ENCODE measurements around the gene GRB2. TPM values are rescaled to one million over a fixed set of nuclear protein-coding genes. Genes with fewer than 3 reads are reported as not detected.

GRB2 gene
- total RNA-seq, 2 donors from 2014 or later = 88.3 to 95.7 TPM

DNA sequence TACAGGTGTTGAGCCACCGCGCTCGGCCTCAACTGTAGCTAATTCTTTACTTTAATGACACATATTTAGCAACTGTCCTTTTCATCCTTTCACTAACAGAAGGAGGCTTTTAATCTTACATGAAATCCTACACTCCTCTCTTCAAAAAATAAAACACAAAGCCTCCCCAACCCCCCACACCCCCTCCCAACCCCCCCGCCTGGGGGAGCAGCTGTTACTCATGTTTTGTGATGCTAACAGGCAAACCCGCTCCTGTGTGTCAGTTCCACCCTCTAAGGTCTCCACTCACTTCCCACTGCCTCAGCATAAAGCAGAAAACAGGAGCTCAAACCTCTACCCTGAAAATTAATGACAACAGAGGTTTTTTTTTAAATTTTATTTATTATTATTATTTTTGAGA is 60.8 kb downstream of the GRB2 start:
- H3K36me3 ChIP-seq = no peaks in the 10 kb centered on the region
- H3K4me1 ChIP-seq (replicated peaks) = no peaks in the 10 kb centered on the region
- no peak for TF ChIP-seq POLR2A (IDR thresholded peaks at IDR 0.05)
- no peak for TF ChIP-seq POLR2AphosphoS5 (IDR thresholded peaks at IDR 0.05)
- TF ChIP-seq CTCF (IDR thresholded peaks at IDR 0.05) = no peak
- H3K27ac ChIP-seq = no peak overlapping the region
- no peak overlapping the region for H3K4me3 ChIP-seq
- WGBS = 74% methylated on average over 5 of the region's 5 CpGs
- H3K27me3 ChIP-seq (replicated peaks; ENCODE audit: insufficient read depth) = no peaks in the 10 kb centered on the region
- no peaks in the 10 kb centered on the region for H3K9me3 ChIP-seq
- intact Hi-C loops (cut with DNase I) = no loop called here
- DNase-seq (ENCODE audit: low spot score) = no peak

GRCh38 chr17:75342996-75343395 is 62.5 kb downstream of the GRB2 start:
- H3K27me3 ChIP-seq (replicated peaks; ENCODE audit: insufficient read depth) = no peaks in the 10 kb centered on the region
- H3K9me3 ChIP-seq = no peaks in the 10 kb centered on the region
- H3K4me1 ChIP-seq (replicated peaks) = no peaks in the 10 kb centered on the region
- intact Hi-C loops (cut with DNase I) = no loop called here
- H3K4me3 ChIP-seq = no peak overlapping the region
- no peak overlapping the region for H3K27ac ChIP-seq
- H3K36me3 ChIP-seq = no peaks in the 10 kb centered on the region
- TF ChIP-seq POLR2A (IDR thresholded peaks at IDR 0.05) (no peak), CTCF (IDR thresholded peaks at IDR 0.05) (no peak), POLR2AphosphoS5 (IDR thresholded peaks at IDR 0.05) (no peak)
- WGBS = 69% methylated on average over 3 of the region's 3 CpGs
- DNase-seq (ENCODE audit: low spot score) = no peak

GRCh38 chr17:75341784-75342486 is 63.5 kb downstream of the GRB2 start:
- Histone ChIP-seq H3K27ac (no peak overlapping the region), H3K4me3 (no peak overlapping the region), H3K36me3 (no peaks in the 10 kb centered on the region), H3K27me3 (replicated peaks; ENCODE audit: insufficient read depth) (no peaks in the 10 kb centered on the region), H3K9me3 (no peaks in the 10 kb centered on the region), H3K4me1 (replicated peaks) (no peaks in the 10 kb centered on the region)
- WGBS = 81% methylated on average over 9 of the region's 9 CpGs
- DNase-seq (ENCODE audit: low spot score) = no peak
- intact Hi-C loops (cut with DNase I) = no loop called here
- TF ChIP-seq CTCF (IDR thresholded peaks at IDR 0.05) (no peak), POLR2A (IDR thresholded peaks at IDR 0.05) (no peak), POLR2AphosphoS5 (IDR thresholded peaks at IDR 0.05) (no peak)

DNA sequence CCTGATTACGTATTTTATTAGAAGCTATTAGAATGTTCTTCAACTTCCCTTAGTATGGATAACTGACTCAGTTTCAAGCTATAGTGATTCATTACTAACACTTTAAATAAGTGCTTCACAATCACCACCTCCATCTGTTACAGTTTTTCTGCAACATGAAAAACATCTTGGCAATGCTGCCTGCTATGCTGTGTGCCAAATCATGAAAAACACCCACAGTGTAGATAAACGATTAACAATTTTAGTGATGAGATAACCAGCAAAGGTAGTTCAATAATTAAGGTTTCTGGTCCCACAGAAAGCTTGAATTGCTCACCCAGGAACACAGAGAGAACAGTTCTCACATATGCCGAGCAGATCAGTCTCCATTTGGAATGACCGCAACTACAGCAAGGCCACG is 64.8 kb downstream of the GRB2 start:
- Histone ChIP-seq H3K27me3 (replicated peaks; ENCODE audit: insufficient read depth) (no peaks in the 10 kb centered on the region), H3K4me3 (no peak overlapping the region), H3K27ac (no peak overlapping the region), H3K9me3 (no peaks in the 10 kb centered on the region), H3K36me3 (no peaks in the 10 kb centered on the region), H3K4me1 (replicated peaks) (no peaks in the 10 kb centered on the region)
- WGBS = 67% methylated on average over 5 of the region's 5 CpGs
- no peak for DNase-seq (ENCODE audit: low spot score)
- intact Hi-C loops (cut with DNase I) = no loop called here
- TF ChIP-seq POLR2A (IDR thresholded peaks at IDR 0.05) (no peak), POLR2AphosphoS5 (IDR thresholded peaks at IDR 0.05) (no peak), CTCF (IDR thresholded peaks at IDR 0.05) (no peak)

- no peak for TF ChIP-seq POLR2A (IDR thresholded peaks at IDR 0.05)
- TF ChIP-seq POLR2AphosphoS5 (IDR thresholded peaks at IDR 0.05) = no peak
- TF ChIP-seq CTCF (IDR thresholded peaks at IDR 0.05) = no peak
- 98% methylated on average over 3 of the region's 3 CpGs for whole genome bisulfite sequencing
- Histone ChIP-seq H3K27ac (no peak overlapping the region), H3K27me3 (replicated peaks; ENCODE audit: insufficient read depth) (no peaks in the 10 kb centered on the region), H3K4me3 (no peak overlapping the region), H3K36me3 (no peaks in the 10 kb centered on the region), H3K9me3 (no peaks in the 10 kb centered on the region), H3K4me1 (replicated peaks) (no peaks in the 10 kb centered on the region)
- no peak for DNase-seq (ENCODE audit: low spot score)
- intact Hi-C loops (cut with DNase I) = no loop called here
Measured at GRCh38 chr17:75339971-75340370, 65.5 kb downstream of the GRB2 start.

Measured in prostate gland (tissue), 2 donors.